MM.1S (cell line): ENCODE results near the gene ASH1L.

Experiments used
- CTCF ChIP-seq: fragments of 300-600 bp; sonication (generic); IDR thresholded peaks from 2 replicates; pipeline ENCODE4 v1.5.1; 2016; ENCODE audit warnings: antibody characterized with exemption, low read length, mixed read lengths
- EZH2 ChIP-seq: fragments of 300-600 bp; sonication (generic); optimal IDR thresholded peaks from 2 replicates; pipeline ENCODE3; 2017; ENCODE audit warnings: low read depth, mild to moderate bottlenecking, antibody characterized with exemption, low read length, mixed read lengths

GRCh38 chr1:155383406-155383805, 179.2 kb downstream of the ASH1L start:
- TF ChIP-seq CTCF (no peak), EZH2 (no peak)
